Islet precursor cell (in vitro differentiated cells): ENCODE results near the gene APPBP2.
"Not testable (repeated sequence)": the region's sequence is repeated elsewhere in the genome, so short reads cannot be mapped to it uniquely, and the experiment has no call there.

Experiments
- DNase-seq: peaks from one replicate; pipeline ENCODE4 v3.0.0-alpha.2; 2018

The APPBP2 gene

DNA sequence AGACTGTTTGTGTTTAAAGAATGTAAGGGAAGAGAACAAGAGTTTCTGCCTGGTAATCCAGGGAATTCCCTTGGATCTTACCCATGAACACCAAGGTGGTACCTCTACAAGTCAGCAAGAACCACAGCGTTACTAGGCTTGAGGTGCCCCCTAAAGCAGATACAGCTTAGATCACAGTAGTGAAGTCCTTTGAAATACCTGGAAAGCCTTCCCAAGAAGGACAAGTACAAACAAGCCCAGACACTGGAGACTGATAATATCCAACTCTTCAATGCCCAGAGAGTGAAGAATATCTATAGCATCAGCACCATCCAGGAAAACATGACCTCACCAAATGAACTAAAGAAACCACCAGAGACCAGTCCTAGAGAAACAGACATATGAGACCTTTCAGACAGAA lies 3.8 kb upstream of the APPBP2 start:
- no peak for DNase-seq

- no peak for DNase-seq
Observed at GRCh38 chr17:60528828-60529227, 2.8 kb upstream of the APPBP2 start.

- DNase-seq, result no peak
Observed at GRCh38 chr17:60527701-60528100, 1.7 kb upstream of the APPBP2 start.

DNA sequence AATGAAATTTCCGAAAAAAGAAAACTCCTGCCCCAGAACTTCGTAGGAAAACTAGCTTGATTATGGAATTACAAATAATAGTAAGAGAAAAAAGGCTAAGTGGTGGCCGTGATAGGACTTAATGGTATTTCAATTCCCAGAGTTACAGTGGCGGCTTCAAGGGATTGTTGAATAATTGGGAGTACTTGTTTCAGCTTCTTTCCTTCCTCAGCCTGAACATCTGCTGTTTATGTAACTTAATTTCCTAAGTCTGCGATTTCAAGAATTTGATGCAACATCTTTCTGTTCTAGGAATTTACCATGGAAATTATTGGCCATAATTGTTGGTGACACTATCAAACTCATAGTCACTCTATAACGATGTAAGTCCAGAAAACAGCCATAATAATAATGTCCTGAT lies 684 bp upstream of the APPBP2 start:
- no peak for DNase-seq

- DNase-seq, result no peak
Observed at GRCh38 chr17:60525328-60525684, 736 bp downstream of the APPBP2 start.

DNA sequence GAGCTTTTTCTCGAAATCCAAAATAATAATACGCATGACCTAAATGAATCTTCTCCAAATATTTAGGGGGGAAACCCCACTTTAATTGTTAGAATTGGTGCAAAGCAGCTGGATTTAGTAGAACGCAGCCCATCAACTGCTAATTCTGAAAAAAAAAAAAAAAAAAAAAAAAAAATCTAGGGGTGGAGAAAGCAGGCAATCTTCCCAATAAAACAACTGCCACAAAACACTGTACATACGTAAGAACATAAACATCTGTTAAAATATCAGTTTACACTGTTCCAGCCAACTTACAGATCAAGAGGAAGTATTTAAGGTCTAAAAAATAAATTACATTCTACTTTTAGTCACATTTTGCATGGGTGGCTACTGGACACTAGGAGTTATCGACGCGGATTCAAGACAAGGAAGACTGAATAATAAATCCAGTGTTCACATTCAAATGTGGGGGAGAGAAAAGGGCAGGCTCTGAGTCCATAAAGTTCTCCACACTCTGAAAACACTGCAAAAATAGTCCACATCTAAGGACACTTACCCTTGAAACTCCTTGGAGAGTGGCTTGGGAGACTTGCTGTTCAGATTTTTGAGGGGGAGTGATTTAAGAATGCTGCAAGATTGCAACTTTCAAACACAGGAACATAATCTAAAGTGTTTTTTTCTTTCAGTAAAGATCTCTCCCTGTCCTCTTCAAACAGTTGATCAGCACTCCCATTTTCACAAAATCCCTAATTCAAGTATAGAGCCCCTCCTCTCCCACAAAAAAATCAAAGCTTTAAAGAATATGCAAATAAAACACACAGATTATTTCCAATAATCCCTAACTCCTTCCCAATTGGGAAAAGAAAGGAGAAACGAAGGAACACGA lies 1.3 kb downstream of the APPBP2 start:
- DNase-seq, result no peak

GRCh38 chr17:60523822-60524221 lies 2.2 kb downstream of the APPBP2 start:
- no peak for DNase-seq

GRCh38 chr17:60522889-60523626 lies 3.0 kb downstream of the APPBP2 start:
- DNase-seq, result no peak

GRCh38 chr17:60519795-60520194 lies 6.2 kb downstream of the APPBP2 start:
- no peak for DNase-seq

- DNase-seq, result not testable (repeated sequence)
Observed at GRCh38 chr17:60515683-60516082, 10.4 kb downstream of the APPBP2 start.

DNA sequence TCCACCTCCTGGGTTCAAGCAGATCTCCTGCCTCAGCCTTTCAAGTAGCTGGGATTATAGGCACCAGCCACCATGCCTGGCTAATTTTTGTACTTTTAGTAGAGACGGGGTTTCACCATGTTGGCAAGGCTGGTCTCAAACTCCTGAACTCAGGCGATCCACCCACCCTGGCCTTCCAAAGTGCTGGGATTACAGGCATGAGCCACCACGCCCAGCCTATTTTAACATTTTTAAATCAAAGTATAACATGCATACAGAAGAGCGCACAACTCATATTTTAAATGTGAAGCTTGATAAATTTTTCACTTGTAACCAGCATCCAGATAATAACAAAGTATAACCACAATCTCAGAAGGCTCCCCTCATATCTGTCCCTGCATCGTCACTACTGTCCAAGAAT lies 10.8 kb downstream of the APPBP2 start:
- not testable (repeated sequence) for DNase-seq

GRCh38 chr17:60514500-60514899 lies 11.5 kb downstream of the APPBP2 start:
- no peak for DNase-seq

DNA sequence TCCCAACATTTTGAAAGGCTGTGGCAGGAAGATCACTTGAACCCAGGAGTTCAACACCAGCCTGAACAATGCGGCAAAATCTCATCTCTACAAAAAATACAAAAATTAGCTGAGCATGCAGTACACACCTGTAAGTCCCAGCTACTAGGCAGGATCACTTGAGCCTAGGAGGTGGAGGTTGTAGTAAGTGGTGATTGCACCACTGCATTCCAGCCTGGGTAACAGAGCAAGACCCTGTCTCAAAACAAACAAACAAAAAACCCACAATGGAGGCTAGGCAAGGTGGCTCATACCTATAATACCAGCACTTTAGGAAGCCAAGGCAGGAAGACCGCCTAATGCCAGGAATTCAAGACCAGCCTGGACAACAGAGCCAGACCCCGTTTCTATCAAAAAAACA lies 12.0 kb downstream of the APPBP2 start:
- peak; percentile 57 for DNase-seq

DNA sequence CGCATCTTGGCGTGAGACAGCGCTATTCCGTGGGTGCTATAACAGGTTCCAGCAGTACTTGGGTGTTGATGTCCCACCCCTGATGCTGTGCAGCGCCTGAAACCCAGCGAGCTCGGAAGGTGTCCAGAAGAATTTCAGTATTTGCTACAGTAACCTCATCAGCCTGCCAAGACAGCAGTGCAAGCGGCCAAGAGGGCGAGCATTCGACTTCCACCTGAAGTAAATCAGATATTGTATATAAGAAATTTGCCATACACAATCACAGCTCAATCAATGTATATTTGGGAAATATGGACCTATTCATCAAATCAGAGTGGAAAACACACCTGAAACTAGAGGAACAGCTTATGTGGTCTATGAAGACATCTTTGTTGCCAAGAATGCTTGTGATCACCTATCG lies 13.0 kb downstream of the APPBP2 start:
- DNase-seq, result no peak

- no peak for DNase-seq
Observed at GRCh38 chr17:60510723-60511122, 15.3 kb downstream of the APPBP2 start.

- no peak for DNase-seq
Observed at GRCh38 chr17:60510031-60510430, 16.0 kb downstream of the APPBP2 start.

DNA sequence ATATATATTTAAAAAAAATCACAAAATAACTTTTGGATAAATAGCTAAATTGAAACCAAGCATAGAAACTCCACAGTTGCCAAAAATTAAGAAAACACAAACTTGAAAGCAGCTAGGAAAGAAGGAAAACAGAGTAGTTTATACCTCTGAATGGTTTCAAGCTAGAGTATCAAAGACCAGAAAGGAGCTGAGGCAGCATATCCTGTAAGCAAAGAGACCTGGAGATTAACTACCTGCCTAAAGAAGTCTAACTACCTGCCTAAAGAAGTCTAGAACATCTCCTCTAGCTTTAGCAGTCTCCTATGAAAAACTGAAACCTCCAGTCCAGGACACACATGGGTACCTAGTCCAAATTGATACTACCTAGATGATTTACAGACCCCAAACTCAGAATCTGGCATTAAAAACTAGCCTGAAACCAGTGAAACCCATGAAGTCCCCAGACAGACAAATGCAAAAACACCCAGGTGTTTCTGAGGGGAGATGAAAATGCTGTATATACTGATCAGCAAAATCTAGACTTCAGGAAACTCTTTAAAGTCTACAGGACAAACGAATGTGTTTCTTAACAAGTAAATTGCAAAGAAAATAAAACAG lies 17.6 kb downstream of the APPBP2 start:
- no peak for DNase-seq

GRCh38 chr17:60506312-60506711 lies 19.7 kb downstream of the APPBP2 start:
- no peak for DNase-seq

DNA sequence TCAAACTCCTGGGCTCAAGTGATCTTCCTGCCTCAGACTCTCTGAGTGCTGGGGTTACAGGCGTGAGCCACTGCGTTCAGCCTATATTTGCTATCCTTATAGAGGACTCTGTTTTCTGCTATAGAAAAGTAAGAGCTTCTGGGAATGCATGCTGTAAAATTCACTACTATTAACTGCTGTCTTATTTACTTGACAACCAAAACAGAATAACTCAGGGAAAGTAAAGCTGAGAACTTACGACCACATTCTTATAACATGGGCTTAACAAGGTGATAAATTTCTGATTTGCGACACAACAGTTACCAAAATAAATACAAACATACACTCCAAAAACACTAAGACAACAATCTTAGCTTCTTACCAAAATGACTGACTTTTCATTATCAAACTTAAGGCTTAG lies 23.9 kb downstream of the APPBP2 start:
- DNase-seq, result no peak

DNA sequence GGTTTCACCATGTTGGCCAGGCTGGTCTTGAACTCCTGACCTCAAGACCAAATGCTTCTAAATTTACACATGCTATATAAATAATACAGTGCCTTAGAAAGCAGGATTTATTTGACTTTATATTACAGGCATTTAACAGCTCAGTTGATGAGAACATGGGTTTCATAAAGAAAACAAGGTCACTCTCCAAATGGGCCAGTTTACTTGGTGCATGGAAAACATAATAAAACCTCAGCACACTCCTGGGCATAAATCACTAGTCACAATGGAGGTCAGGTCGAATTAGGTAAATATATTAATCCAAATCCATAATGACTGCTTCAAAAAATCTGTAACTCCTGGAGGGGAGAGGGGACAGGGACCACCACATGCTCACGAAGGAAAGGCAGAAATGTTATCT lies 24.5 kb downstream of the APPBP2 start:
- DNase-seq, result no peak

DNA sequence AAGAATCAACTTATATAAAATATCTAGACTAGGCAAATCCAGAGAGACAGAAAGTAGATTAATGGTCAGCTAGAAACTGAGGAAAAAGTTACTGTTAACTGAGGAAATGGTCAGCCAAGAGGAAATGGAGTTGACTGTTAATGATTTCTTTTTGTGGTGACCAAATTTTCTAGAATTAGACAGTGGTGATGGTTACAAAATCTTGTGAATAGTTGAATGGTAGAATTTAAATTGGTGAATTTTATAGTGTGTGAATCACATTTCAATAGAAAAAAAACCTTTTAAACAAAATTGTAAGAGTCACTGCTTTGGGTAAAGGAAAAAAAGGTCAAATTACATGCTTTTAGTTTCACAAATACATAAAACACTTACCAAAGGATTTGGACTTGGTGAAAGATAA lies 30.0 kb downstream of the APPBP2 start:
- no peak for DNase-seq

DNA sequence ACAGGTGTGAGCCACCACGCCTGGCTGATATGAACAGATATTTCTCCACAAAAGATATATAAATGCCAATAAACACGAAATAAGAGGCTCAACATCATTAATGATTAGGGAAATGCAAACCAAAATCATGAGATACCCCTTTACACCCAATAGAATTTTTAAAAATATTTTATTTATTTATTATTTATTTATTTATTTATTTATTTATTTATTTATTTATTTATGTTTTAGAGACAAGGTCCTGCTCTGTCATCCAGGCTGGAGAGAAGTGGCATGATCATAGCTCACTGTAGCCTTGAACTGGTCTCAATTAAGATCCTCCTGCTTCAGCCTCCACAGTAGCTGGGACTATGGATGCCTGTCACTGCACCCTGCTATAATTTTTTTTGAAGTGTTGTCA lies 30.8 kb downstream of the APPBP2 start:
- no peak for DNase-seq

- DNase-seq, result no peak
Observed at GRCh38 chr17:60493847-60494321, 32.2 kb downstream of the APPBP2 start.

DNA sequence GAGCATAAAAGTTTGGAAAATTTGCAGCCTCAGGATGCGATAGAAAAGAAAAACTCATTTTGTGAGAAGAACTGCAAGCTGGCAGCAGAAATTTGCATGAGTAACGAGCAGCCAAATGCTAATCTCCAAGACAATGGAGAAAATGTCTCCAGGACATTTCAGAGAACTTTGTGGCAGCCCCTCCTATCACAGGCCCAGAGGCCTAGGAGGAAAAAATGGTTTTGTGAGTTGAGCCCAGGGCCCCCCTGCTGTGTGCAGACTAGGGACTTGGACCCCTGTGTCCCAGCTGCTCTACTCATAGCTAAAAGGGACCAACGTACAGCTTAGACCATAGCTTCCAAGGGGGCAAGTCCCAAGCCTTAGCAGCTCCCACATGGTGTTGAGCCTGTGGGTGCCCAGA lies 34.3 kb downstream of the APPBP2 start:
- DNase-seq, result no peak
